ENCODE measurements around the gene FBN1. TPM values are rescaled to one million over a fixed set of nuclear protein-coding genes. Genes with fewer than 3 reads are reported as not detected.
A peak's percentile ranks its signal among the peaks of the same experiment; 100 is the strongest.

The FBN1 gene
- total and polyA plus RNA-seq, 2 experiments from 2014 or later = 1.9 to 3.8 TPM

DNA sequence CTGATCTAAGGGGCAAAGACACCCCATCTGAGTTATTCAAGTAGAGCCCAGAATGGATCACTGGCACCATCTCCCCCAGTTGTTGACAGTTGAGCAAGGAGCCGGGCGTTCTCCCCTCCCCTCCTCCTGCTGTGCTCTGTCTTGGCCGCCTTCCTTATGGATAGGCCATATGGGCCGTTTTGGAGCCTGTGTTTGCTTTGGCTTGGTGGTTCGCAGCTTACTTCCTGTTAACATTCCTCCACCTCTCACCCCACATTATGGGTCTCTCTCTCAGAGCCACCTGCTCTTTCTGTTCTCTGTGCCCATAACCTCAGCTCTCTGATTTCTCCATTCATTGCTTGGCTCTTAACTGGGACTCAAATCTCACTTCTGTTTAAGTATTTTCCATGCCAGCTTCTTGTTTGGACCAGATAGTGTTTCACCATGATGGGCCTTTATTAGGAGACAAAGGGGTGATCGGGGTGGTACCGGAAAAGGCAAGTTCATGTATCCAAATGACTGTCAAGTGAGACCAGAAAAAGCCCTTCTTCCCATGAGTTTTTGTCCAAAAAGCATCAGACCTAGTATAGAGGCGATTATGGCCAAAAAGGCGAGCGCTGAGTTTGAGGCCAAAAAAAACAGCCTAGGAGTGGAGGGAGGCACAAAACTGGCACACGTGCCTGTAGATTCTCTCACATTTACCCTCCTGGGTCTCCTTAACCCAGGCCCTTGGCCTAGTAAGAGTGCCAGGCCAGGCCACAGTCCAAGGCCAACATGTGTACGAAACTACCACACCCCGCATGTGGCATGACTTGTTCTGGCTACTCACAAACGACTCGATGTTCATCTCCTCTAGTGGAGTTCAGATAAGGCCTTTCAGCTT lies 251.6 kb downstream of the FBN1 start:
- H3K9me2 ChIP-seq (ENCODE audit: insufficient read depth) = peaks cover 6% of the 10 kb centered on the region
- no peaks in the 10 kb centered on the region for H3K79me2 ChIP-seq (replicated peaks; ENCODE audit: insufficient read depth)
- peak overlapping the region; percentile 38; the same call in 1 of the 2 replicates for H2AFZ ChIP-seq
- H3K27ac ChIP-seq (ENCODE audit: low read depth) = no peak overlapping the region
- H3K4me2 ChIP-seq = no peak overlapping the region
- DNase-seq (ENCODE audit: low spot score) (no peak), ATAC-seq (no peak)
- TF ChIP-seq EZH2phosphoT487 (IDR thresholded peaks at IDR 0.05; ENCODE audit: unreplicated experiment) (no peak), CREB1 (CRISPR knock-in tag; IDR thresholded peaks at IDR 0.05; ENCODE audit: low read depth) (no peak), POLR2AphosphoS5 (IDR thresholded peaks at IDR 0.05; ENCODE audit: low read depth) (no peak), ZNF331 (CRISPR knock-in tag; IDR thresholded peaks at IDR 0.05; ENCODE audit: low read depth) (no peak), STAT1 (IDR thresholded peaks at IDR 0.05; ENCODE audit: unreplicated experiment) (no peak), NANOG (IDR thresholded peaks at IDR 0.05; ENCODE audit: borderline replicate concordance) (no peak), EZH2 (IDR thresholded peaks at IDR 0.05; ENCODE audit: low read depth, unreplicated experiment) (no peak)
- TF ChIP-seq, protein P1, sequence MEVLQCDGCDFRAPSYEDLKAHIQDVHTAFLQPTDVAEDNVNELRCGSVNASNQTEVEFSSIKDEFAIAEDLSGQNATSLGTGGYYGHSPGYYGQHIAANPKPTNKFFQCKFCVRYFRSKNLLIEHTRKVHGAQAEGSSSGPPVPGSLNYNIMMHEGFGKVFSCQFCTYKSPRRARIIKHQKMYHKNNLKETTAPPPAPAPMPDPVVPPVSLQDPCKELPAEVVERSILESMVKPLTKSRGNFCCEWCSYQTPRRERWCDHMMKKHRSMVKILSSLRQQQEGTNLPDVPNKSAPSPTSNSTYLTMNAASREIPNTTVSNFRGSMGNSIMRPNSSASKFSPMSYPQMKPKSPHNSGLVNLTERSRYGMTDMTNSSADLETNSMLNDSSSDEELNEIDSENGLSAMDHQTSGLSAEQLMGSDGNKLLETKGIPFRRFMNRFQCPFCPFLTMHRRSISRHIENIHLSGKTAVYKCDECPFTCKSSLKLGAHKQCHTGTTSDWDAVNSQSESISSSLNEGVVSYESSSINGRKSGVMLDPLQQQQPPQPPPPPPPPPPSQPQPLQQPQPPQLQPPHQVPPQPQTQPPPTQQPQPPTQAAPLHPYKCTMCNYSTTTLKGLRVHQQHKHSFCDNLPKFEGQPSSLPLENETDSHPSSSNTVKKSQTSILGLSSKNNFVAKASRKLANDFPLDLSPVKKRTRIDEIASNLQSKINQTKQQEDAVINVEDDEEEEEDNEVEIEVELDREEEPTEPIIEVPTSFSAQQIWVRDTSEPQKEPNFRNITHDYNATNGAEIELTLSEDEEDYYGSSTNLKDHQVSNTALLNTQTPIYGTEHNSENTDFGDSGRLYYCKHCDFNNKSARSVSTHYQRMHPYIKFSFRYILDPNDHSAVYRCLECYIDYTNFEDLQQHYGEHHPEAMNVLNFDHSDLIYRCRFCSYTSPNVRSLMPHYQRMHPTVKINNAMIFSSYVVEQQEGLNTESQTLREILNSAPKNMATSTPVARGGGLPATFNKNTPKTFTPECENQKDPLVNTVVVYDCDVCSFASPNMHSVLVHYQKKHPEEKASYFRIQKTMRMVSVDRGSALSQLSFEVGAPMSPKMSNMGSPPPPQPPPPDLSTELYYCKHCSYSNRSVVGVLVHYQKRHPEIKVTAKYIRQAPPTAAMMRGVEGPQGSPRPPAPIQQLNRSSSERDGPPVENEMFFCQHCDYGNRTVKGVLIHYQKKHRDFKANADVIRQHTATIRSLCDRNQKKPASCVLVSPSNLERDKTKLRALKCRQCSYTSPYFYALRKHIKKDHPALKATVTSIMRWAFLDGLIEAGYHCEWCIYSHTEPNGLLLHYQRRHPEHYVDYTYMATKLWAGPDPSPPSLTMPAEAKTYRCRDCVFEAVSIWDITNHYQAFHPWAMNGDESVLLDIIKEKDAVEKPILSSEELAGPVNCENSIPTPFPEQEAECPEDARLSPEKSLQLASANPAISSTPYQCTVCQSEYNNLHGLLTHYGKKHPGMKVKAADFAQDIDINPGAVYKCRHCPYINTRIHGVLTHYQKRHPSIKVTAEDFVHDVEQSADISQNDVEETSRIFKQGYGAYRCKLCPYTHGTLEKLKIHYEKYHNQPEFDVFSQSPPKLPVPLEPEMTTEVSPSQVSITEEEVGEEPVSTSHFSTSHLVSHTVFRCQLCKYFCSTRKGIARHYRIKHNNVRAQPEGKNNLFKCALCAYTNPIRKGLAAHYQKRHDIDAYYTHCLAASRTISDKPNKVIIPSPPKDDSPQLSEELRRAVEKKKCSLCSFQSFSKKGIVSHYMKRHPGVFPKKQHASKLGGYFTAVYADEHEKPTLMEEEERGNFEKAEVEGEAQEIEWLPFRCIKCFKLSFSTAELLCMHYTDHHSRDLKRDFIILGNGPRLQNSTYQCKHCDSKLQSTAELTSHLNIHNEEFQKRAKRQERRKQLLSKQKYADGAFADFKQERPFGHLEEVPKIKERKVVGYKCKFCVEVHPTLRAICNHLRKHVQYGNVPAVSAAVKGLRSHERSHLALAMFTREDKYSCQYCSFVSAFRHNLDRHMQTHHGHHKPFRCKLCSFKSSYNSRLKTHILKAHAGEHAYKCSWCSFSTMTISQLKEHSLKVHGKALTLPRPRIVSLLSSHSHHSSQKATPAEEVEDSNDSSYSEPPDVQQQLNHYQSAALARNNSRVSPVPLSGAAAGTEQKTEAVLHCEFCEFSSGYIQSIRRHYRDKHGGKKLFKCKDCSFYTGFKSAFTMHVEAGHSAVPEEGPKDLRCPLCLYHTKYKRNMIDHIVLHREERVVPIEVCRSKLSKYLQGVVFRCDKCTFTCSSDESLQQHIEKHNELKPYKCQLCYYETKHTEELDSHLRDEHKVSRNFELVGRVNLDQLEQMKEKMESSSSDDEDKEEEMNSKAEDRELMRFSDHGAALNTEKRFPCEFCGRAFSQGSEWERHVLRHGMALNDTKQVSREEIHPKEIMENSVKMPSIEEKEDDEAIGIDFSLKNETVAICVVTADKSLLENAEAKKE (CRISPR knock-in tag; IDR thresholded peaks at IDR 0.05) = no peak
- TF ChIP-seq, protein P2, sequence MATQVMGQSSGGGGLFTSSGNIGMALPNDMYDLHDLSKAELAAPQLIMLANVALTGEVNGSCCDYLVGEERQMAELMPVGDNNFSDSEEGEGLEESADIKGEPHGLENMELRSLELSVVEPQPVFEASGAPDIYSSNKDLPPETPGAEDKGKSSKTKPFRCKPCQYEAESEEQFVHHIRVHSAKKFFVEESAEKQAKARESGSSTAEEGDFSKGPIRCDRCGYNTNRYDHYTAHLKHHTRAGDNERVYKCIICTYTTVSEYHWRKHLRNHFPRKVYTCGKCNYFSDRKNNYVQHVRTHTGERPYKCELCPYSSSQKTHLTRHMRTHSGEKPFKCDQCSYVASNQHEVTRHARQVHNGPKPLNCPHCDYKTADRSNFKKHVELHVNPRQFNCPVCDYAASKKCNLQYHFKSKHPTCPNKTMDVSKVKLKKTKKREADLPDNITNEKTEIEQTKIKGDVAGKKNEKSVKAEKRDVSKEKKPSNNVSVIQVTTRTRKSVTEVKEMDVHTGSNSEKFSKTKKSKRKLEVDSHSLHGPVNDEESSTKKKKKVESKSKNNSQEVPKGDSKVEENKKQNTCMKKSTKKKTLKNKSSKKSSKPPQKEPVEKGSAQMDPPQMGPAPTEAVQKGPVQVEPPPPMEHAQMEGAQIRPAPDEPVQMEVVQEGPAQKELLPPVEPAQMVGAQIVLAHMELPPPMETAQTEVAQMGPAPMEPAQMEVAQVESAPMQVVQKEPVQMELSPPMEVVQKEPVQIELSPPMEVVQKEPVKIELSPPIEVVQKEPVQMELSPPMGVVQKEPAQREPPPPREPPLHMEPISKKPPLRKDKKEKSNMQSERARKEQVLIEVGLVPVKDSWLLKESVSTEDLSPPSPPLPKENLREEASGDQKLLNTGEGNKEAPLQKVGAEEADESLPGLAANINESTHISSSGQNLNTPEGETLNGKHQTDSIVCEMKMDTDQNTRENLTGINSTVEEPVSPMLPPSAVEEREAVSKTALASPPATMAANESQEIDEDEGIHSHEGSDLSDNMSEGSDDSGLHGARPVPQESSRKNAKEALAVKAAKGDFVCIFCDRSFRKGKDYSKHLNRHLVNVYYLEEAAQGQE (IDR thresholded peaks at IDR 0.05; ENCODE audit: unreplicated experiment) = no peak
- TF ChIP-seq, protein P3, sequence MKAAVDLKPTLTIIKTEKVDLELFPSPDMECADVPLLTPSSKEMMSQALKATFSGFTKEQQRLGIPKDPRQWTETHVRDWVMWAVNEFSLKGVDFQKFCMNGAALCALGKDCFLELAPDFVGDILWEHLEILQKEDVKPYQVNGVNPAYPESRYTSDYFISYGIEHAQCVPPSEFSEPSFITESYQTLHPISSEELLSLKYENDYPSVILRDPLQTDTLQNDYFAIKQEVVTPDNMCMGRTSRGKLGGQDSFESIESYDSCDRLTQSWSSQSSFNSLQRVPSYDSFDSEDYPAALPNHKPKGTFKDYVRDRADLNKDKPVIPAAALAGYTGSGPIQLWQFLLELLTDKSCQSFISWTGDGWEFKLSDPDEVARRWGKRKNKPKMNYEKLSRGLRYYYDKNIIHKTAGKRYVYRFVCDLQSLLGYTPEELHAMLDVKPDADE (IDR thresholded peaks at IDR 0.05) = no peak
- Mint-ChIP-seq H3K27ac (no peak overlapping the region; the same call in 1 of the 2 replicates), H3K27me3 (ENCODE audit: insufficient read depth, low read depth, poor library complexity) (no peaks in the 10 kb centered on the region), H3K9me3 (no peaks in the 10 kb centered on the region), H3K4me1 (peaks cover 4% of the 10 kb centered on the region; the same call in 1 of the 3 replicates), H3K36me3 (ENCODE audit: low read depth) (no peaks in the 10 kb centered on the region), H3K4me3 (no peak overlapping the region)
- no peak overlapping the region for H3K4me3 ChIP-seq
- no peaks in the 10 kb centered on the region for H3K27me3 ChIP-seq (ENCODE audit: insufficient read depth)
- H3K36me3 ChIP-seq (ENCODE audit: insufficient read depth) = no peaks in the 10 kb centered on the region
- no peaks in the 10 kb centered on the region for H3F3A ChIP-seq (replicated peaks; ENCODE audit: low read depth)
- no peaks in the 10 kb centered on the region for H4K20me1 ChIP-seq (replicated peaks; ENCODE audit: insufficient read depth)
- H3K4me1 ChIP-seq (ENCODE audit: insufficient read depth) = no peaks in the 10 kb centered on the region
